GM06990 (cell line): ENCODE results near the gene MAPRE2.
"Not testable (repeated sequence)": the region's sequence is repeated elsewhere in the genome, so short reads cannot be mapped to it uniquely, and the experiment has no call there.

Experiments used
- DNase-seq: peaks from one replicate; pipeline ENCODE4 v3.0.0-alpha.2; 2011; ENCODE audit not compliant: insufficient read length; ENCODE audit errors: extremely low read depth
- H3K27me3 ChIP-seq: replicated peaks from 2 replicates; pipeline ENCODE4 v1.6.0; 2011; ENCODE audit warnings: low read length; ENCODE audit not compliant: control insufficient read depth, insufficient read depth
- H3K36me3 ChIP-seq: 2 replicates; pipeline ENCODE4 v1.5.1; 2011; ENCODE audit warnings: low read length; ENCODE audit not compliant: control insufficient read depth, insufficient read depth
- H3K4me3 ChIP-seq: replicated peaks from 2 replicates; pipeline ENCODE4 v1.5.1; 2011; ENCODE audit warnings: low read depth, mild to moderate bottlenecking, control low read depth, low read length
- TF ChIP-seq, protein P1 (sequence below): IDR thresholded peaks from 2 replicates; pipeline ENCODE4 v1.5.1; 2011; ENCODE audit warnings: low read length, control low read depth, mild to moderate bottlenecking, inconsistent platforms; ENCODE audit not compliant: insufficient read depth, poor library complexity, severe bottlenecking

MAPRE2 gene

DNA sequence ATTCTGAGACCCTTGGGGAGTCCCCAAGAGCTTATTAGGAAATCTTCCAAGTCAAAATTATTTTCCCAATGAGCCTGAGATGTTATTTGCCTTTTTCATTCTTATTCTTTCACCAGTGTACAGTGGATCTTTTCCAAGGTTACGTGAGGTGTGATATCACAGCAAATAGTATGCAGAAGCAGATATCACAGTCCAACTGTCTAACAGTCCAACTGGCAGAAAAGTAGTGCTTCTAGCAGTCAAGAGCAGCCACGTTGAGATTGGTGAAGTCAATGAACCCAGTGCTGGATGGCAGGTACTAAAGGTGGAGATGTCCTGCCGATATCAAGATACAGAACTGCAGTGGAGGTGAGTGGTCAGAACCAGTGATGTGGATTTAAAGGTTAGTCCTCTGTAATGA is 120.7 kb downstream of the MAPRE2 start:
- no peak overlapping the region for H3K4me3 ChIP-seq
- H3K36me3 ChIP-seq: no peaks in the 10 kb centered on the region
- TF ChIP-seq, protein P1, sequence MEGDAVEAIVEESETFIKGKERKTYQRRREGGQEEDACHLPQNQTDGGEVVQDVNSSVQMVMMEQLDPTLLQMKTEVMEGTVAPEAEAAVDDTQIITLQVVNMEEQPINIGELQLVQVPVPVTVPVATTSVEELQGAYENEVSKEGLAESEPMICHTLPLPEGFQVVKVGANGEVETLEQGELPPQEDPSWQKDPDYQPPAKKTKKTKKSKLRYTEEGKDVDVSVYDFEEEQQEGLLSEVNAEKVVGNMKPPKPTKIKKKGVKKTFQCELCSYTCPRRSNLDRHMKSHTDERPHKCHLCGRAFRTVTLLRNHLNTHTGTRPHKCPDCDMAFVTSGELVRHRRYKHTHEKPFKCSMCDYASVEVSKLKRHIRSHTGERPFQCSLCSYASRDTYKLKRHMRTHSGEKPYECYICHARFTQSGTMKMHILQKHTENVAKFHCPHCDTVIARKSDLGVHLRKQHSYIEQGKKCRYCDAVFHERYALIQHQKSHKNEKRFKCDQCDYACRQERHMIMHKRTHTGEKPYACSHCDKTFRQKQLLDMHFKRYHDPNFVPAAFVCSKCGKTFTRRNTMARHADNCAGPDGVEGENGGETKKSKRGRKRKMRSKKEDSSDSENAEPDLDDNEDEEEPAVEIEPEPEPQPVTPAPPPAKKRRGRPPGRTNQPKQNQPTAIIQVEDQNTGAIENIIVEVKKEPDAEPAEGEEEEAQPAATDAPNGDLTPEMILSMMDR: no peak
- no peak for DNase-seq
- no peaks in the 10 kb centered on the region; the same call in 1 of the 2 replicates for H3K27me3 ChIP-seq

DNA sequence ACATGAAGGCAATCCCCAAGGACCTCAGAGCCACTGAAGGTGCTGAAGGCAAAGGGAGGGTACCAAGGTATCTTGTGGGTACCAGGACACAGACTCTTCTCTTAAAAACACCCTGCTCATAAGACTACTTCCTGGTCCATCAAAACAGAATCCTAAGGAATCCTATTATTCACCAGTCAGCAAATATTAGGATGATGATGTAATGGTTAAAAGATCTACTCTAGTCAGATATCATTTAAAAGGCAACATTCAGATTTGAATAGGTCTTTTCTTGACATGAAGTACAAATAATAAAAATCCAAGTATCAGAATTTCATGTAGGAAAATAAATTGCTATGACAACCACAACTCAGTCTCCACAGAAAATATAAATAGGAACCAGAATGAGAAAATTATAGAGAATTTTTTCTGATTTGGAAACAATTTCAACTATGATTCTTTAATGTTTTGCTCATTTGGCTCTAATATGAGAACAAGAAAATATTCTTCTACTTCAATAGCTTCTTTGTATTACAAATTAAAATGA is 121.9 kb downstream of the MAPRE2 start:
- no peak overlapping the region for H3K4me3 ChIP-seq
- TF ChIP-seq, protein P1: no peak

DNA sequence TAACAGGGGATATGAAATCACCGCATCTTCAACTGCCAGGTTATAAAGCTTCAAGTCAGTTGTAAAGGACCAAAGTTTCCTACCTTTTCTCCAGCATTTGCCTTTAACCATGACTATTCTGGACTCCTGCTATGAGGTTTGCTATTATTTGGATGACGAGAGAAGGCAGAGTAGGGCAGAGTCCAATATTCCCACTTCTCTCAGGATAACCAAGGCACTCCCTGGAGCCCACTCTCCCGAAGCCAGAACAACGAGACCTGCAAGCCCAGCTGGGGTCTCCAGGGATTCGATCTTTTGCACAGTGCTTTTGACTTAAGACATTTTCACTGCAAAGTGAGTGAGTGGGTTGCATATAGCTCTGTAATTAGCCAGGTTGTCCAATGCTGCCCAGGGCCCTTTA is 122.5 kb downstream of the MAPRE2 start:
- TF ChIP-seq, protein P1: no peak
- Histone ChIP-seq H3K4me3 (no peak overlapping the region), H3K27me3 (no peaks in the 10 kb centered on the region; the same call in 1 of the 2 replicates), H3K36me3 (no peaks in the 10 kb centered on the region)
- no peak for DNase-seq

More for the DNA sequence above, 121.9 kb downstream of the MAPRE2 start:
- Histone ChIP-seq H3K36me3 (no peaks in the 10 kb centered on the region), H3K27me3 (no peaks in the 10 kb centered on the region; the same call in 1 of the 2 replicates)
- no peak for DNase-seq

GRCh38 chr18:35164133-35164532 is 122.9 kb downstream of the MAPRE2 start:
- no peaks in the 10 kb centered on the region for H3K36me3 ChIP-seq
- DNase-seq: no peak
- TF ChIP-seq, protein P1: no peak
- H3K4me3 ChIP-seq: no peak overlapping the region
- H3K27me3 ChIP-seq: no peaks in the 10 kb centered on the region; the same call in 1 of the 2 replicates

DNA sequence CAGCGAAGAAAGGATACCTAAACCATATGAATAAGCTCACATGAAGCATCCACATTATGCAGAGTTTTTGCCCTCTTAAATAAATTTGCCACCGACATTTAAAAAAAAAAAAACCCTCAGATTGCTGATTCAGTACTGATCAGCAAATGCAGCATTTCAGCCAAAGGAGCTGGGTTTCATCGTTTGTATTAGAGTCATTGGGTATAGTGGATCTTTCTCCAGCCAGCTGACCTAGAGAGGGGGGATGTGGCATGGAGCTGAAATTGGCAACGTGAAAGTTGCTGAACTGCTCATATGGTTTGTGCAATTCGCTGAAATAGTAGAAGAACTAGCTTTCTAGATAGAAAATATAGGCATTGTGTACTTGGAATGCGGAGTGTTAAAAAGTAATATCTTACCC is 126.1 kb downstream of the MAPRE2 start:
- TF ChIP-seq, protein P1: no peak
- Histone ChIP-seq H3K27me3 (no peaks in the 10 kb centered on the region; the same call in 1 of the 2 replicates), H3K4me3 (no peak overlapping the region), H3K36me3 (no peaks in the 10 kb centered on the region)
- no peak for DNase-seq

- no peaks in the 10 kb centered on the region; the same call in 1 of the 2 replicates for H3K27me3 ChIP-seq
- no peak for DNase-seq
- no peak overlapping the region for H3K4me3 ChIP-seq
- TF ChIP-seq, protein P1: no peak
- no peaks in the 10 kb centered on the region for H3K36me3 ChIP-seq
Measured at GRCh38 chr18:35167857-35168256, 126.6 kb downstream of the MAPRE2 start.

DNA sequence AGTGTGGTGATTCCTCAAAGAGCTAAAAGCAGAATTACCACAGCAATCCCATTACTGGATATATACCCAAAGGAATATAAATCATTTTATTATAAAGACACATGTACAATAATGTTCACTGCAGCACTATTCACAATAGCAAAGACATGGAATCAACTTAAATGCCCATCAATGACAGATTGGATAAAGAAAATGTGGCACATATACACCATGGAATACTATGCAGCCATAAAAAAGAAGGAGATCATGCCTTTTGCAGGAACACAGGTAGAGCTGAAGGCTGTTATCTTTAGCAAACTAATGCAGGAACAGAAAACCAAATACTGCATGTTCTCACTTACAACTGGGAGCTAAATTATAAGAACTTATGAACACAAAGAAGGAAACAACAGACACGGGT is 129.1 kb downstream of the MAPRE2 start:
- not testable (repeated sequence) for DNase-seq, H3K4me3 ChIP-seq, H3K27me3 ChIP-seq, H3K36me3 ChIP-seq
